SU-DHL-6 (cell line): ENCODE results near the gene FBXL13.
"Not testable (repeated sequence)": the region's sequence is repeated elsewhere in the genome, so short reads cannot be mapped to it uniquely, and the experiment has no call there.

ENCODE experiments used
- H2AFZ ChIP-seq: fragments of 200-600 bp; sonication (generic); 2 replicates; pipeline ENCODE4 v1.6.1; 2014; ENCODE audit warnings: low read depth, mild to moderate bottlenecking, moderate library complexity, mixed read lengths, antibody characterized with exemption, low read length; ENCODE audit not compliant: severe bottlenecking
- H3F3A ChIP-seq: fragments of 200-600 bp; shearing (Covaris generic); 2 replicates; pipeline ENCODE4 v1.6.0; 2016; ENCODE audit warnings: antibody characterized with exemption, mild to moderate bottlenecking; ENCODE audit not compliant: insufficient read depth
- H3K27ac ChIP-seq: fragments of 200-600 bp; sonication (generic); 2 replicates; pipeline ENCODE4 v1.5.1; 2016; ENCODE audit warnings: low read depth, mild to moderate bottlenecking, low read length, moderate library complexity, mixed read lengths
- H3K27me3 ChIP-seq: fragments of 200-600 bp; sonication (generic), shearing (Covaris generic); 2 replicates; pipeline ENCODE4 v1.6.0; 2014; ENCODE audit warnings: mild to moderate bottlenecking, low read length
- H3K36me3 ChIP-seq: fragments of 200-600 bp; sonication (generic); 2 replicates; pipeline ENCODE4 v1.6.1; 2014; ENCODE audit warnings: mild to moderate bottlenecking, low read length, mixed read lengths
- H3K4me2 ChIP-seq: fragments of 300-600, 200-600 bp; shearing (Covaris generic), sonication (generic); 2 replicates; pipeline ENCODE4 v1.6.0; 2014; ENCODE audit warnings: low read length, low read depth, mild to moderate bottlenecking; ENCODE audit not compliant: poor library complexity, severe bottlenecking
- H3K4me3 ChIP-seq: fragments of 200-600 bp; sonication (generic); 2 replicates; pipeline ENCODE4 v1.5.1; 2014; ENCODE audit warnings: antibody characterized with exemption, low read length, mild to moderate bottlenecking, mixed read lengths; ENCODE audit not compliant: insufficient read depth, poor library complexity, severe bottlenecking
- H3K79me2 ChIP-seq: fragments of 200-600 bp; sonication (generic); 2 replicates; pipeline ENCODE4 v1.6.1; 2014; ENCODE audit warnings: mild to moderate bottlenecking, low read length, moderate library complexity; ENCODE audit not compliant: insufficient read depth
- H3K9ac ChIP-seq: fragments of 200-600 bp; sonication (generic); 2 replicates; pipeline ENCODE4 v1.7.0; 2014; ENCODE audit warnings: mild to moderate bottlenecking, low read length
- H3K9me2 ChIP-seq: fragments of 200-600 bp; sonication (generic); replicated peaks from 2 replicates; pipeline ENCODE4 v1.6.1; 2014; ENCODE audit warnings: low read length; ENCODE audit not compliant: insufficient read depth
- H3K9me3 ChIP-seq: fragments of 200-600 bp; sonication (generic); 2 replicates; pipeline ENCODE4 v1.6.1; 2014; ENCODE audit warnings: low read length, mixed read lengths; ENCODE audit not compliant: insufficient read depth
- H4K20me1 ChIP-seq: fragments of 200-600 bp; sonication (generic); 2 replicates; pipeline ENCODE4 v1.6.1; 2014; ENCODE audit warnings: low read depth, mild to moderate bottlenecking, antibody characterized with exemption, low read length, moderate library complexity, mixed read lengths
- EZH2phosphoT487 ChIP-seq: fragments of 200-600 bp; sonication (generic), shearing (Covaris generic); conservative IDR thresholded peaks from 2 replicates; pipeline ENCODE4 v1.6.1; 2018; ENCODE audit warnings: mild to moderate bottlenecking, antibody characterized with exemption, low read length, moderate library complexity, mixed read lengths
- TF ChIP-seq, protein P1 (sequence below): fragments of 200-600 bp; sonication (generic); IDR thresholded peaks from one replicate; pipeline ENCODE4 v1.5.1; 2017; ENCODE audit warnings: antibody characterized with exemption, mild to moderate bottlenecking, low read length, moderate library complexity; ENCODE audit not compliant: insufficient read depth, poor library complexity, severe bottlenecking

Gene FBXL13

DNA sequence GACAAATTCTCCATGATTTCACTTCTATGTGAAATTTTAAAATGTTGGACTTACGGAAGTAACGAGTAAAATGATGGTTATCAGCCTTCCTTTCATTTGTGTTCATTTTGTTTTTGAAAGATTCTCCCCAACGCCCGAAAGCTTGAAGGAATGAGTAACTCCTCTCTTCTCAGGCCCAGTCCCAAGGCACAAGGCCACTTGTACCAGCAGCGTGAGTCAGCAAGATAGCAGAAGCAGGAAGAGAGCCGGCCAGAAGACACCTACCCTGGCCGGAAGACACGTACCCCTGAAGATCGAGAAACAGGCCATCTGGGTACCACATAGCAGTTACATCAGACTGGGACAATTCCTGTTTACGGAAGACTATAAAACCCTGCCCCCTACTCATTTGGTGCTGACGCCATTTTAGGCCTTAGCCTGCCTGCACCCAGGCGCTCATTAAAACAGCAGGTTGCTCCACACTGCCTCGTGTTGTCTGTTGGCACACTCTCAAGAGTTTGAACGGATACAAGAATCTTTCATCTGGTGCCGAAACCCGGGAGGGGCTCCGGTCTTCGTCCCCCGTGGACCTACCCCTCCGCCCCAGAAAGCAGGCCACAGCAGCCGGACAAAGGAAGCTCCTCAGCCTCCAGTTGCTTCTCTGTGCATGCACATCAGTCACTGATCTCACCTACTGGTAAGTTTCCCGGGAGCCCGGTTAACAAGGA is 101.3 kb downstream of the FBXL13 start:
- no peaks in the 10 kb centered on the region for H3F3A ChIP-seq
- H3K9me3 ChIP-seq: no peaks in the 10 kb centered on the region
- no peaks in the 10 kb centered on the region for H3K79me2 ChIP-seq
- H3K36me3 ChIP-seq: no peaks in the 10 kb centered on the region
- no peaks in the 10 kb centered on the region for H3K27me3 ChIP-seq
- H3K27ac ChIP-seq: no peak overlapping the region
- no peak overlapping the region for H3K9ac ChIP-seq
- H3K4me3 ChIP-seq: no peak overlapping the region
- H3K9me2 ChIP-seq: no peaks in the 10 kb centered on the region
- TF ChIP-seq, protein P1, sequence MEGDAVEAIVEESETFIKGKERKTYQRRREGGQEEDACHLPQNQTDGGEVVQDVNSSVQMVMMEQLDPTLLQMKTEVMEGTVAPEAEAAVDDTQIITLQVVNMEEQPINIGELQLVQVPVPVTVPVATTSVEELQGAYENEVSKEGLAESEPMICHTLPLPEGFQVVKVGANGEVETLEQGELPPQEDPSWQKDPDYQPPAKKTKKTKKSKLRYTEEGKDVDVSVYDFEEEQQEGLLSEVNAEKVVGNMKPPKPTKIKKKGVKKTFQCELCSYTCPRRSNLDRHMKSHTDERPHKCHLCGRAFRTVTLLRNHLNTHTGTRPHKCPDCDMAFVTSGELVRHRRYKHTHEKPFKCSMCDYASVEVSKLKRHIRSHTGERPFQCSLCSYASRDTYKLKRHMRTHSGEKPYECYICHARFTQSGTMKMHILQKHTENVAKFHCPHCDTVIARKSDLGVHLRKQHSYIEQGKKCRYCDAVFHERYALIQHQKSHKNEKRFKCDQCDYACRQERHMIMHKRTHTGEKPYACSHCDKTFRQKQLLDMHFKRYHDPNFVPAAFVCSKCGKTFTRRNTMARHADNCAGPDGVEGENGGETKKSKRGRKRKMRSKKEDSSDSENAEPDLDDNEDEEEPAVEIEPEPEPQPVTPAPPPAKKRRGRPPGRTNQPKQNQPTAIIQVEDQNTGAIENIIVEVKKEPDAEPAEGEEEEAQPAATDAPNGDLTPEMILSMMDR: no peak
- no peak for TF ChIP-seq EZH2phosphoT487
- no peak overlapping the region for H3K4me2 ChIP-seq
- no peak overlapping the region for H2AFZ ChIP-seq
- H4K20me1 ChIP-seq: no peaks in the 10 kb centered on the region

DNA sequence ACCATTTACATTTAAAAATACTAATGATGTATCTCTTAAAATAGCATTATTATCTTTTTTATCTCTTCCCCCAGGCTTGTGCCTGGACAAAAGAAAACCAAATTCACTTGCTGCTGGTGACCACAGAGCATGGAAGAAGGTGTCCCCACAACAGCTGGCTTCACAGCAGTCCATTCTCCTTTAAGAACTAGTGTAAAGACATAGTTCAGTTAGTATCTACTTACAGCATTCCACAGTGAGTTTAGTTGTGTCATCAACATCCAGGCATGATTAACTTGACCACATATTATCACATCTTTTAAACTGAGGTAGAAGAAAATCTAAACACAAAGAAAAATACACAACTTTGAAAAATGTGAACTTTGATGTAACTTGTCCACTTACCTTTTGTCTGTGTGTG is 106.8 kb downstream of the FBXL13 start:
- Histone ChIP-seq H3K27me3 (no peaks in the 10 kb centered on the region), H3K27ac (no peak overlapping the region), H3K4me3 (no peak overlapping the region), H2AFZ (no peak overlapping the region), H3K9ac (no peak overlapping the region), H3F3A (no peaks in the 10 kb centered on the region), H3K79me2 (no peaks in the 10 kb centered on the region), H3K4me2 (no peak overlapping the region), H3K9me2 (no peaks in the 10 kb centered on the region), H4K20me1 (no peaks in the 10 kb centered on the region), H3K9me3 (no peaks in the 10 kb centered on the region), H3K36me3 (no peaks in the 10 kb centered on the region)
- TF ChIP-seq, protein P1: no peak
- no peak for TF ChIP-seq EZH2phosphoT487

DNA sequence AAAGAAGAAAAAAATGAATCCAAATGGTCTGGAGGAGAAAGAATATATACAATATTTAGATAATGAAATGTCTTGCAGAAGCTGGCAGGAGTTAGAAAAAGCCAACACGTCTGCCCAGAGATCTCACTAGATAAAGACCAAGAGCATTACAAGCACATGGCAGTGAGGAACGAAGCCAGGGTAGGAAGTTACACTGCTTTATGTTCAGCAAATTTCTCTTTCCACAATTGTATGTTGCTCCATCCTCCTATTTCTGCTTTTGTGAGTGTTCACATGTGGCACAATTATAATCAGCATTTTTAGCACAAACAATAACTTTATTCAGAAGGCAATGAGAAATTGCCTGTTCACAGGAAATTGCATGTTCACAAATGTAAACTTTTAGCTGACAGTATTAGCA is 108.1 kb downstream of the FBXL13 start:
- H3K9ac ChIP-seq: no peak overlapping the region
- no peaks in the 10 kb centered on the region for H3K9me3 ChIP-seq
- H3K27ac ChIP-seq: no peak overlapping the region
- H3K4me3 ChIP-seq: no peak overlapping the region
- no peaks in the 10 kb centered on the region for H3K27me3 ChIP-seq
- no peak overlapping the region for H2AFZ ChIP-seq
- no peaks in the 10 kb centered on the region for H3F3A ChIP-seq
- TF ChIP-seq EZH2phosphoT487: no peak
- TF ChIP-seq, protein P1: no peak
- H3K4me2 ChIP-seq: no peak overlapping the region
- H3K9me2 ChIP-seq: no peaks in the 10 kb centered on the region
- no peaks in the 10 kb centered on the region for H3K79me2 ChIP-seq
- no peaks in the 10 kb centered on the region for H4K20me1 ChIP-seq
- H3K36me3 ChIP-seq: no peaks in the 10 kb centered on the region

DNA sequence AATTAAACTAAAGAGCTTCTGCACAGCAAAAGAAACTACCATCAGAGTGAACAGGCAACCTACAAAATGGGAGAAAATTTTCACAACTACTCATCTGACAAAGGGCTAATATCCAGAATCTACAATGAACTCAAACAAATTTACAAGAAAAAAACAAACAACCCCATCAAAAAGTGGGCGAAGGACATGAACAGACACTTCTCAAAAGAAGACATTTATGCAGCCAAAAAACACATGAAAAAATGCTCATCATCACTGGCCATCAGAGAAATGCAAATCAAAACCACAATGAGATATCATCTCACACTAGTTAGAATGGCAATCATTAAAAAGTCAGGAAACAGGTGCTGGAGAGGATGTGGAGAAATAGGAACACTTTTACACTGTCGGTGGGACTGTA is 112.6 kb downstream of the FBXL13 start:
- H3K27ac ChIP-seq, H2AFZ ChIP-seq, H4K20me1 ChIP-seq, H3F3A ChIP-seq, H3K9me3 ChIP-seq, H3K36me3 ChIP-seq, H3K79me2 ChIP-seq, H3K4me3 ChIP-seq, H3K9me2 ChIP-seq, H3K9ac ChIP-seq, H3K27me3 ChIP-seq, H3K4me2 ChIP-seq: not testable (repeated sequence)

DNA sequence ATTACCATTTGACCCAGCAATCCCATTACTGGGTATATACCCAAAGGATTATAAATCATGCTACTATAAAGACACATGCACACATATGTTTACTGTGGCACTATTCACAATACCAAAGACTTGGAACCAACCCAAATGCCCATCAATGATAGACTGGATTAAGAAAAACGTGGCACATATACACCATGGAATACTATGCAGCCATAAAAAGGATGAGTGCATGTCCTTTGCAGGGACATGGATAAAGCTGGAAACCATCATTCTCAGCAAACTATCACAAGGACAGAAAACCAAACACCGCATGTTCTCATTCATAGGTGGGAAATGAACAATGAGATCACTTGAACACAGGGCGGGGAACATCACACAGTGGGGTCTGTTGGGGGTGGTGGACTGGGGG is 116.6 kb downstream of the FBXL13 start:
- not testable (repeated sequence) for H3K79me2 ChIP-seq, H3F3A ChIP-seq, H3K4me3 ChIP-seq, H3K4me2 ChIP-seq, H3K9me3 ChIP-seq, H3K27ac ChIP-seq, H3K36me3 ChIP-seq, H2AFZ ChIP-seq, H4K20me1 ChIP-seq, H3K27me3 ChIP-seq, H3K9me2 ChIP-seq, H3K9ac ChIP-seq

DNA sequence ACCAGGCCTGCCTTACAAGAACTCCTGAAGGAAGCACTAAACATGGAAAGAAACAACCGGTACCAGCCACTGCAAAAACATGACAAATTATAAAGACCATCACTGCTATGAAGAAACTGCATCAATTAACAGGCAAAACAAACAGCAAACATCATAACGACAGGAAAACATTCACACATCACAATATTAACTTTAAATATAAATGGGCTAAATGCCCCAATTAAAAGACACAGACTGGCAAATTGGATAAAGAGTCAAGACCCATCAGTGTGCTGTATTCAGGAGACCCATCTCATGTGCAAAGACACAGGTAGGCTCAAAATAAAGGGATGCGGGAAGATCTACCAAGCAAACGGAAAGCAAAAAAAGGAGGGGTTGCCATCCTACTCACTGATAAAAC is 120.2 kb downstream of the FBXL13 start:
- not testable (repeated sequence) for H3K9ac ChIP-seq, H2AFZ ChIP-seq, H3K27me3 ChIP-seq, H4K20me1 ChIP-seq, H3K4me2 ChIP-seq, H3K36me3 ChIP-seq, H3K27ac ChIP-seq, H3K9me2 ChIP-seq, H3K9me3 ChIP-seq, H3F3A ChIP-seq, H3K79me2 ChIP-seq, H3K4me3 ChIP-seq
